HEK293 (cell line): ENCODE measurements around the gene RRAGC.

Source experiments
- PBX3 ChIP-seq: sonication (generic); formaldehyde crosslinking; IDR thresholded peaks from 2 replicates; pipeline ENCODE4 v1.8.1; 2022; ENCODE audit warnings: mild to moderate bottlenecking, moderate library complexity, missing genetic modification reagents
- ZNF514 ChIP-seq: fragments of 450-650 bp; formaldehyde crosslinking; IDR thresholded peaks from 2 replicates; pipeline ENCODE4 v1.5.1; 2016; ENCODE audit warnings: missing biosample characterization, missing genetic modification characterization
- ZNF670 ChIP-seq: fragments of 450-650 bp; formaldehyde crosslinking; IDR thresholded peaks from 2 replicates; pipeline ENCODE4 v1.5.1; 2016; ENCODE audit warnings: missing biosample characterization, missing genetic modification characterization, low read depth

- no peak for TF ChIP-seq PBX3 (CRISPR knock-in tag)
- no peak for TF ChIP-seq ZNF514 (tag by site-specific recombination)
- TF ChIP-seq ZNF670 (tag by site-specific recombination) = no peak
Measured at GRCh38 chr1:38791164-38791515, 68.4 kb downstream of the RRAGC start.
